NCI-H146 treated with DMSO at 0.1 percent for 48 hours (cell line): ENCODE measurements around the gene COL5A2.

ENCODE experiments used
- DNase-seq: peaks from one replicate; lab custom pipeline; 2025; ENCODE audit not compliant: unreplicated experiment; lab: John Stamatoyannopoulos, UW

COL5A2 gene

DNA sequence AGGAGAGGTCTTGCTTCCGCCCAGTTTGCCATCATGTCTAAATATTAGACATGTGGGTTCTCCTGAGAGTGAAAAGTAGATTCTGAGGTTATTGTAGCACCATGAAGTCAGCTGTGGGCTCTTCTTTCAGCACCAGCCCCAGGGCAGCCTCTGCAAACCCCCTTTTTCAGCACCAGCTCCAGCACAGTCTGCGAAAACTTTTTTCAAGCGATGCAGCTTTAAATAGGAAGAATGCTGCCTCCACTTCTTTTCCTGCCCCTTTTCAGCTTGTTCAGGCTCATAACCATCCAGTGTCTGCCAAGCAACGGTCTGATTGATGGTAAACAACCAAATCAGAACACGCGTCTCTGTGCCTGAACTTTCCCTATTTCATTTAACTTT, at the start of gene COL5A2:
COL5A2 (minus strand) TSS at position 192 of the 381 bp plus-strand sequence; CDS start at position 35, 157 bp downstream.
- DNase-seq, result no peak

DNA sequence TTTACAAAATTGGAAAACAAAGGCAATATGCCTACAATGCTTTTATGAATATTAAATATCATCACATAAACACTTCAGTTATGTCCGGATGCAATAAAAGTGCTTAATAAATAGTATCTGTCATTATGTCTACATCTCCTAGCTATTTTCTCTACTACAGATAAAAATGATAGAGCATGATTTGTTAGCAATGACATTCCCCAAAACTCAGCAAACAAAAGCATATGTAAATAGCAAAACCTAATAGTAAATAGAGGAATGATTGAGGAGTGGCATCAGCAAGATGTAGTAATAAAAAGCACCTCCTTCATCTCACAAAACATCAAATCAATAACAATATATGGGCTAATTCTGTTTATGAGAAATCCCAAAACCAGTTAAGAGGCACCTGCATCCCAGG, 46.5 kb upstream of the COL5A2 start:
- no peak for DNase-seq

- DNase-seq, result no peak
These were observed 45.5 kb upstream of the COL5A2 start for GRCh38 chr2:189225032-189225431.

GRCh38 chr2:189222468-189223105, 43.0 kb upstream of the COL5A2 start:
- no peak for DNase-seq

DNA sequence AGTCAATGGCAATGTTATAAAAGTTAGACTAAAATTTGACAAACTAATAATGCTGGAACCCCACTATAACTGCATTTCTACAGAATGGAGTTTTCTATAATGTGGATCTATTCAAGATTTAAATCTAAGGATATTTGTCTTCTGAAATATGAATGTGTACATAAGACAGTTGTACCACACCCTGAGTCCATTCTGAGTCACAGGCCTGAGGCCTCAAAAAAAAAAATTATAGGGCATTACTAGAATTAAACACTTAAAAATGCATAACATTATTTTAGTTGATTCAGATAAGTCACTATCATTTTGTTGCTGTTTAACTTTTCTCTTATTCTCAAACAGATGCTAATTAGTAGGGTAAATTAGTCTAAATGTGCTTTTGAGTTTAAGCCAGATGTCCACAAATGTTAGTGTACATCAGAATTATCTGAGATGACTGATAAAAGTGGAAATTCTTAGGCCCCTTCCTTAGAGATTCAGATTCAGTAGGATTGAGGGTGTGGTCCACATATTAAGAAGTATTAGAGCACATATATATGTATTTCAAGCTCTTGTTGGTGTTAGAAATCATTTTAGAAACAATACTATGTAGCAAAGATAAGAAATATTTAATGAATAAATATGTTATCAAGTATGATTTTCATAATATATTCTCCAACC, 42.4 kb upstream of the COL5A2 start:
- DNase-seq, result no peak

- DNase-seq, result no peak
These were observed 38.7 kb upstream of the COL5A2 start for GRCh38 chr2:189218236-189218635.

GRCh38 chr2:189217541-189217940, 38.0 kb upstream of the COL5A2 start:
- DNase-seq, result no peak

- no peak for DNase-seq
These were observed 37.5 kb upstream of the COL5A2 start for GRCh38 chr2:189217051-189217450.

- DNase-seq, result no peak
These were observed 34.9 kb upstream of the COL5A2 start for GRCh38 chr2:189214484-189214883.

DNA sequence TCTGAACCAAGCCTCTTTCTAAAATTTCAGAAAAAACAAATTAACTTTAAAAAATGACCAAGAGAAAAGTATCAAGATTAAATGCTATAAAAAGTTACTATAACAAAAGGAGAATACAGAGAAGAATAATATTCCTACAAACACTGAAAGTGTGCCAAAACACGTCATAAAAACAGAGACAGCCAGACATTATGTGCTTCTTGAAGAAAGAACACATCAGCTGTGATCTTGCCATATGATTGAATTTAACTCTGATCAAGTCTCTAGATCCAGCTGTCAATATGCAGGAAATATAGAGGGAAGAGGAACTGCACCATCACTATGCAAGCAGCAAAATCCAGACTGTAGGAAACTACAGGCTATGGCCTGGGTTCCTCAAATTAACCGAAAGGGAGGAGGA, 33.7 kb upstream of the COL5A2 start:
- no peak for DNase-seq

GRCh38 chr2:189210250-189211087, 30.9 kb upstream of the COL5A2 start:
- no peak for DNase-seq

GRCh38 chr2:189208254-189208653, 28.7 kb upstream of the COL5A2 start:
- DNase-seq, result no peak

DNA sequence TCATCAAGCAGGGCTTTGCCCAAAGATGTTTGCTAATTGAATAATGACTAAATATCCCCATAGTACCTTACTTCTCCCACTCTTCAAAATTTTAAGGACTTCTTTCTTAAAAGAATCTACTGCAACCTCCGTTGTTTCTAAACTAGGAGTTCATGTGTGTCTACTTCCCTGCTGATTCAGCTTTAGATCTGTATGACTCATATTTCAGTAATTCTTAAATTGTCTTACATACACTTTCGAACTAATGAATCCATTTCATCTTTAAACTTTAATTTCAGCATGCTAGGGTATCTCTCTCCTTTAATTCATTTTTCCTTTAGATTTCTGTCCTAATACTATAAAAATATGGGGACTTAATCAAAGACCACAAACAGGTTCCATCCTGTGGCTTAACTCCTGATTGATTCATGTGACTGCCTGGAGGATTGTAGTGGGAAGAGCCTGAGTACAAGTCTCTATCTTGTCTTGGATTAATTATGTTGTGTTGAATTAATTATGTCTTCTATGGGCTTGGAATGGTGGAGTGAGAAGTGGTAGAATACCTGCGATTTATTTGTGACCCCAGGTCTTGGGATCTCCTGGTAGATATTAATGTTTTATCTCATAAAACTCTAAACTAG, 24.9 kb upstream of the COL5A2 start:
- DNase-seq, result no peak

DNA sequence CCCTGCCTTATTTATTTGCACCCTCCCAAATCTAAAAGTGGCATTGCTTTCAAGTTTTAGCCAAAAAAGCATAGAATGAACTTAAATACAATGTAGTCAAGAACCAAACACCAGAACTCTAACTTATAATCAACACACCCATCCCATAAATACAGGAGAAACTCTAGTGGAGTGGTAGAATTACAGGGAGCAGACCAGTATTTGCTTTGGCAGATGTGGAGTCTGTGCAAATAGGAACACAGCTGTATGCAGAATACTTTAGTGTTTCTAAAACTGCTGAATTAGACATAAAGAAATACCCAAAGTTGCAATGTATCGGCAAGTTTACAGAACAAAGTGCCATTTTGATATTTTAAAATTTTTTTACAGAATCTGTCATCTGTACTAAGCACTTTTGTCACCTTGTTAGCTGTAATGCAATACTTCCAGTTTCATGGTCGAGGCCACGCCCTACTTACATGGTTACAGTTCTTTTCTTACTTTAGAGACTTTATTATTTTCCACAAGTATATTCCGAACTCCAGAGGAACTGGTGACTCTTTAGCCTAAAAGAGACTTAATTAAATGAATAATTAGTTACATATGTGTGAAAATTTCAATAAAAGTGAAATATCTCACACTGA, 23.7 kb upstream of the COL5A2 start:
- DNase-seq, result no peak

DNA sequence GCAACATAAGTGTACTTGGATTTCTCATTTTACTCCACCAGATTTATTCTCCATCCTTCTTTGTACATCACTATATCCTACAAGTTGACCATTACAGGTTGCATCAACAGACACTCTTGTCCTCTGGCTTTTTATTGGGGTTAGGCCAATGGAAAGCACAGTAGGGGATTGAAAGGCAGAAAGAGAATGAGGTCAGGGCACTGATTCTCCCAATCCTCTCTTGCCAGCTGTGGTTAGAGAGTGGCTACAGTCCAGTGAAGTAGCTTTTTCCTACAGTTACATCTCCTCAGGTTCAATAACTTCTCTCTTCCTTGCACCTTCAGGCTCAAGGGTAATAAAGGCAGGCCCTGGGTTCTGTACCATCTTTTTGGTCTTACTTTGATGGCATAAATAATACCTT, 20.2 kb upstream of the COL5A2 start:
- DNase-seq, result no peak

DNA sequence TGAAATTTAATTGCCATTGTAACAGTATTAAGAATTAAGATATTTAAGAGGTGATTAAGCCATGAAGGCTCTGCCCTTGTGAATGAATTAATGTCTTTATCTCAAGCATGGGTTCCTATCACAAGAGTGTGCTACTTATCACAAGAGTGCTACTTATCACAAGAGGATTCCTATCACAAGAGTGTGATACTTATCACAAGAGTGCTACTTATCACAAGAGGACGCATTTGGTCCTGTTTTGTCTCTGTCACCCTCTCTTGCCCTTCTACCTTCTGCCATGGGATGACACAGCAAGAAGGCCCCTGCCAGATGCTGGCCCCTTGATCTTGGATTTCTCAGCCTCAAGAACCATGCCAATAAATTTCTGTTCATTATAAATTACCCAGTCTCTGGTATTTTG, 13.2 kb upstream of the COL5A2 start:
- DNase-seq, result no peak

DNA sequence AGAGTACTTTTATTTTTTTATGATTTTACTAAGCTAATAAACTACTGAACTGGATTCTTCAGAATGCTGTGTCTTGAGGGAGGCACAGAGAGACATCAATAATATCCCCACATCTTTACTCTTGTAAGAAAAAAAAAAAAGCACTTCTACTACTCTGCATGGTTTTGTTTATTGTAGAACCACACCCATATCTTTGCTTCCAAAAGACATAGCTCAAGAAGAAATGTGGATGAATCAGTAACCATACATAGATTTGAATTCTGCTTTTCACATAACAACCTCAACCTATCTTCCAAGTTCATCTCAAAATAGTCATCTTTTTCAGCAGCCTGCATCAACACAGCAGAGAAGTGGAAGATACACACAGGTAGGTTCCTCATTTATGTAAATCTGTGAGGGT, 12.2 kb upstream of the COL5A2 start:
- no peak for DNase-seq

DNA sequence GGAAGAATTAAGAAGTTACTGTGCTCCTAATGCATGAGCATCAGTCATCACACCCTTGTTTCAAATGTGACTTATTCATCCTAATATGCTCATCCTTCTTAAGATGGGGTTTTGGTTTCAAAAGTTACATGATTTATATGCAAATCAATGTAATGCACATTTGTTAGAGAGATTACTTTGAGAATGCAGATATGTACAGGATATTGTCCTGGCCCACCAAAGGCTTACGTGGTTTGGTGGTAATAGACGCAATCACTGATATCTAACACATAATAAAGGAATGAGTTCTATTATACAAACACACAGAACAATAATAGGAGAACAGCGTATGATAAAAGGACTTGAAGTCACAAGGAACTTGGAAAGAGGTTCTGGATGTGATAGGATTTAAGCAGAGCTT, 11.1 kb upstream of the COL5A2 start:
- no peak for DNase-seq

DNA sequence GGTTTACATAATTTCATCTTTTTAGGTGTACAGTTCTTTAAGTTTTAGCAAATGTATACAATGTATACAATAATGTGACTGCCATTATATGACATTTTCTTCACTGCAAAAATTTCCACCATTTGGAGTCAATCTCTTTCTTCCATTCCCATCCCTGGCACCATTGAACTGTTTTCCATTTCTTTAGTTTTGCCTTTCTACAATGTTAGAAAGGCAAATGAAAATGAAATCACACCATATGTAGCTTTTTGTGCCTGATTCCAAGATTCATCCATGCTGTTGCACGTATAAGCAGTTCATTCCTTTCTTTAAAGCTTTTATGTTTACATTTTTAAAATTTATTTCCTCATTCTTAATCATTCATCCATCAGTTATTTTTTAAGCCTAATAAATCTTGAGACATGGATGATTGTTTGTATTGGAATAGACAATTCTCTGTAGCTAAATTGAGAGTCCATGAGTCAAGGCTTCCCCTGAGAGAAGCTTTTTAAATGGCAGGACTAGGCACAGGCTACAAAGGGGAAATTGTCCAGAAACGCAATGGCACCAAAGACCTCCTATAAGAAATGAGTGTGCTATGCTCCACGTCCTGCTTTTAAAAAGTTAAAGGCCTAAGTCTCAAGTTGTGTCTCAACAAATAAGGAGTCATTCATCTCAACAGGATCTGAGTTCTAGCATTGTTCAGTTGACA, 8.7 kb upstream of the COL5A2 start:
- no peak for DNase-seq

GRCh38 chr2:189183170-189183569, 3.6 kb upstream of the COL5A2 start:
- DNase-seq, result no peak

- DNase-seq, result no peak
These were observed 2.1 kb upstream of the COL5A2 start for GRCh38 chr2:189181706-189182105.
